SK-N-SH (cell line): Measurements from ENCODE around the gene SHMT1. TPM values are rescaled to one million over a fixed set of nuclear protein-coding genes. Genes with fewer than 3 reads are reported as not detected.
A peak's percentile ranks its signal among the peaks of the same experiment; 100 is the strongest.
"Not testable (repeated sequence)": the region's sequence is repeated elsewhere in the genome, so short reads cannot be mapped to it uniquely, and the experiment has no call there.

Experiments used
- CTCF ChIA-PET: fragments of 300-600, 350-600 bp; formaldehyde crosslinking; extraction: SDS; loops from one replicate; lab custom pipeline; 2021; lab: Yijun Ruan, JAX
- POLR2A ChIA-PET: fragments of 350-600 bp; sonication (Branson Sonifier 250); formaldehyde crosslinking; extraction: SDS; loops from one replicate; lab custom pipeline; 2020; ENCODE audit warnings: antibody characterized with exemption, inconsistent platforms; lab: Yijun Ruan, JAX
- DNase-seq: peaks from one replicate; pipeline ENCODE4 v3.0.0; 2012
- H2AFZ ChIP-seq: fragments of 200-600 bp; sonication (generic); 2 replicates; pipeline ENCODE4 v1.8.1; 2016; ENCODE audit warnings: antibody characterized with exemption, mild to moderate bottlenecking, low read depth
- H3F3A ChIP-seq: fragments of 200-600 bp; sonication (generic); replicated peaks from 2 replicates; pipeline ENCODE3; 2016; ENCODE audit warnings: antibody characterized with exemption, mild to moderate bottlenecking; ENCODE audit not compliant: insufficient read depth
- H3K27ac ChIP-seq, 2 experiments: fragments of 200-500 bp in 1 of 2; fragments of 200-600 bp in 1 of 2; sonication (Bioruptor generic) in 1 of 2; sonication (generic), shearing (Covaris generic) in 1 of 2; 2 replicates each; pipeline versions ENCODE4 v1.5.1 to v1.6.1; 2014 to 2016; ENCODE audit warnings: low read depth in 2 of 2, inconsistent platforms in 1 of 2, low read length in 1 of 2, mild to moderate bottlenecking in 1 of 2, mixed read lengths in 1 of 2
- H3K27me3 ChIP-seq: fragments of 200-600 bp; sonication (generic), shearing (Covaris generic); 2 replicates; pipeline ENCODE4 v1.6.1; 2016; ENCODE audit warnings: mixed run types; ENCODE audit not compliant: insufficient read depth
- H3K36me3 ChIP-seq, 2 experiments: fragments of 200-500 bp in 1 of 2; fragments of 200-600 bp in 1 of 2; sonication (Bioruptor generic) in 1 of 2; sonication (generic) in 1 of 2; replicated peaks in 1 of 2; 2 replicates each; pipeline versions ENCODE3 to v1.5.1; 2014 to 2016; ENCODE audit warnings: low read length in 1 of 2, mild to moderate bottlenecking in 1 of 2; ENCODE audit not compliant: insufficient read depth in 2 of 2, control insufficient read depth in 1 of 2
- H3K4me1 ChIP-seq, 2 experiments: fragments of 200-500 bp in 1 of 2; fragments of 200-600 bp in 1 of 2; sonication (Bioruptor generic) in 1 of 2; sonication (generic), shearing (Covaris generic) in 1 of 2; 2 replicates each; pipeline versions ENCODE4 v1.5.1 to v1.6.1; 2014 to 2016; ENCODE audit warnings: low read depth in 1 of 2, low read length in 1 of 2, mixed run types in 1 of 2; ENCODE audit not compliant: insufficient read depth in 2 of 2, control insufficient read depth in 1 of 2
- H3K4me2 ChIP-seq: fragments of 200-600 bp; sonication (generic), shearing (Covaris generic); 2 replicates; pipeline ENCODE4 v1.6.1; 2017; ENCODE audit warnings: mixed run types
- H3K4me3 ChIP-seq, 2 experiments: fragments of 200-500 bp in 1 of 2; fragments of 200-600 bp in 1 of 2; sonication (Bioruptor generic) in 1 of 2; sonication (generic), shearing (Covaris generic) in 1 of 2; 2 replicates each; pipeline versions ENCODE4 v1.5.1 to v1.8.1; 2014 to 2016; ENCODE audit warnings: low read depth in 2 of 2, inconsistent platforms in 1 of 2, low read length in 1 of 2, mild to moderate bottlenecking in 1 of 2, mixed read lengths in 1 of 2, moderate library complexity in 1 of 2
- H3K79me2 ChIP-seq: fragments of 200-600 bp; sonication (generic); 2 replicates; pipeline ENCODE4 v1.8.1; 2017; ENCODE audit warnings: mild to moderate bottlenecking; ENCODE audit not compliant: insufficient read depth
- H3K9ac ChIP-seq: fragments of 200-600 bp; sonication (generic); 2 replicates; pipeline ENCODE4 v1.6.1; 2017; ENCODE audit warnings: mixed run types
- H3K9me2 ChIP-seq: fragments of 200-600 bp; sonication (generic); 2 replicates; pipeline ENCODE4 v1.6.1; 2017; ENCODE audit warnings: mixed run types
- H3K9me3 ChIP-seq: fragments of 200-600 bp; sonication (generic); 2 replicates; pipeline ENCODE4 v1.6.1; 2017; ENCODE audit warnings: mixed run types, mild to moderate bottlenecking, moderate library complexity
- H4K20me1 ChIP-seq: fragments of 200-600 bp; sonication (generic); 2 replicates; pipeline ENCODE4 v1.6.1; 2017; ENCODE audit warnings: mild to moderate bottlenecking, mixed run types; ENCODE audit not compliant: insufficient read depth
- ELF1 ChIP-seq: IDR thresholded peaks from 2 replicates; pipeline ENCODE4 v1.4.0; 2012
- FOSL2 ChIP-seq: IDR thresholded peaks from 2 replicates; pipeline ENCODE4 v1.4.0; 2012; ENCODE audit warnings: low read depth, mild to moderate bottlenecking, moderate library complexity, borderline replicate concordance
- FOXM1 ChIP-seq: IDR thresholded peaks from 2 replicates; pipeline ENCODE4 v1.4.0; 2012; ENCODE audit warnings: low read depth, mild to moderate bottlenecking
- GABPA ChIP-seq: IDR thresholded peaks from 2 replicates; pipeline ENCODE4 v1.4.0; 2012; ENCODE audit warnings: low read depth, mild to moderate bottlenecking
- JUND ChIP-seq: IDR thresholded peaks from 2 replicates; pipeline ENCODE4 v1.4.0; 2012
- MAX ChIP-seq: IDR thresholded peaks from 2 replicates; pipeline ENCODE4 v1.4.0; 2012; ENCODE audit warnings: low read depth
- RXRA ChIP-seq: IDR thresholded peaks from 2 replicates; pipeline ENCODE4 v1.4.0; 2012; ENCODE audit warnings: low read depth, mild to moderate bottlenecking, borderline replicate concordance
- SIN3A ChIP-seq: IDR thresholded peaks from 2 replicates; pipeline ENCODE4 v1.6.1; 2012; ENCODE audit warnings: low read depth, mild to moderate bottlenecking, low read length, moderate library complexity, borderline replicate concordance
- TEAD4 ChIP-seq: IDR thresholded peaks from 2 replicates; pipeline ENCODE4 v1.4.0; 2012; ENCODE audit warnings: mild to moderate bottlenecking, borderline replicate concordance; ENCODE audit not compliant: insufficient read depth
- WGBS: methylation state at CpG from one replicate; pipeline ENCODE4 v1.1.6; 2017; ENCODE audit warnings: low lambda C conversion rate; 5-methylcytosine and 5-hydroxymethylcytosine counted together
- polyA plus RNA-seq, 3 experiments: library from polyadenylated mRNA; depleted of rRNA; stranded (reverse); fragments of >200 nt; gene quantifications; 2 replicates each; pipeline ENCODE4 v1.2.3, GENCODE V29; 2012
- TF ChIP-seq, protein P1 (sequence below): fragments of 150-350 bp; IDR thresholded peaks from 2 replicates; pipeline ENCODE4 v1.6.1; 2016; ENCODE audit warnings: mild to moderate bottlenecking, low read depth, low read length
- TF ChIP-seq, protein P2 (sequence below): fragments of 150-350 bp; IDR thresholded peaks from 2 replicates; pipeline ENCODE4 v1.6.1; 2017; ENCODE audit warnings: antibody characterized with exemption, low read length, low read depth, borderline replicate concordance

Gene SHMT1
- polyA plus RNA-seq, 1 of the 3 experiments (the other 2 are of a cell fraction) = 17.0 TPM

GRCh38 chr17:18363101-18364049, at the start of gene SHMT1 (continued):
- TF ChIP-seq SIN3A (no peak), RXRA (no peak), FOXM1 (no peak), GABPA (no peak), FOSL2 (no peak), ELF1 (no peak), TEAD4 (no peak), MAX (peak; percentile 84), JUND (no peak)
- TF ChIP-seq, protein P1, sequence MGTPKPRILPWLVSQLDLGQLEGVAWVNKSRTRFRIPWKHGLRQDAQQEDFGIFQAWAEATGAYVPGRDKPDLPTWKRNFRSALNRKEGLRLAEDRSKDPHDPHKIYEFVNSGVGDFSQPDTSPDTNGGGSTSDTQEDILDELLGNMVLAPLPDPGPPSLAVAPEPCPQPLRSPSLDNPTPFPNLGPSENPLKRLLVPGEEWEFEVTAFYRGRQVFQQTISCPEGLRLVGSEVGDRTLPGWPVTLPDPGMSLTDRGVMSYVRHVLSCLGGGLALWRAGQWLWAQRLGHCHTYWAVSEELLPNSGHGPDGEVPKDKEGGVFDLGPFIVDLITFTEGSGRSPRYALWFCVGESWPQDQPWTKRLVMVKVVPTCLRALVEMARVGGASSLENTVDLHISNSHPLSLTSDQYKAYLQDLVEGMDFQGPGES = no peak
- TF ChIP-seq, protein P2, sequence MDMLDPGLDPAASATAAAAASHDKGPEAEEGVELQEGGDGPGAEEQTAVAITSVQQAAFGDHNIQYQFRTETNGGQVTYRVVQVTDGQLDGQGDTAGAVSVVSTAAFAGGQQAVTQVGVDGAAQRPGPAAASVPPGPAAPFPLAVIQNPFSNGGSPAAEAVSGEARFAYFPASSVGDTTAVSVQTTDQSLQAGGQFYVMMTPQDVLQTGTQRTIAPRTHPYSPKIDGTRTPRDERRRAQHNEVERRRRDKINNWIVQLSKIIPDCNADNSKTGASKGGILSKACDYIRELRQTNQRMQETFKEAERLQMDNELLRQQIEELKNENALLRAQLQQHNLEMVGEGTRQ = no peak

- H3K4me3 ChIP-seq, H3K79me2 ChIP-seq, H3K27ac ChIP-seq, H3K4me1 ChIP-seq, H2AFZ ChIP-seq, H3K9me3 ChIP-seq, H3K36me3 ChIP-seq, H3K27me3 ChIP-seq, H3K9me2 ChIP-seq, H4K20me1 ChIP-seq, POLR2A ChIA-PET, DNase-seq, CTCF ChIA-PET, H3K4me2 ChIP-seq, H3F3A ChIP-seq: not testable (repeated sequence)
- no CpG with 5 or more reads among the region's 32 CpGs for WGBS
- peak overlapping the region; percentile 89; the same call in 1 of the 2 replicates for H3K9ac ChIP-seq
Observed at GRCh38 chr17:18412001-18412538, 48.7 kb upstream of the SHMT1 start.

GRCh38 chr17:18411377-18411864, 48.1 kb upstream of the SHMT1 start:
- DNase-seq, H3K9me2 ChIP-seq, H2AFZ ChIP-seq, H4K20me1 ChIP-seq, CTCF ChIA-PET, H3K9me3 ChIP-seq, H3F3A ChIP-seq, H3K36me3 ChIP-seq, H3K79me2 ChIP-seq, POLR2A ChIA-PET, H3K4me1 ChIP-seq, H3K27me3 ChIP-seq: not testable (repeated sequence)
- Histone ChIP-seq H3K27ac (peak overlapping the region; percentile 65 to 78), H3K4me3 (peak overlapping the region; percentile 49 to 69), H3K9ac (peak overlapping the region; percentile 89), H3K4me2 (peak overlapping the region; percentile 69)
- WGBS = under 1% methylated on average over 25 of the region's 25 CpGs

DNA sequence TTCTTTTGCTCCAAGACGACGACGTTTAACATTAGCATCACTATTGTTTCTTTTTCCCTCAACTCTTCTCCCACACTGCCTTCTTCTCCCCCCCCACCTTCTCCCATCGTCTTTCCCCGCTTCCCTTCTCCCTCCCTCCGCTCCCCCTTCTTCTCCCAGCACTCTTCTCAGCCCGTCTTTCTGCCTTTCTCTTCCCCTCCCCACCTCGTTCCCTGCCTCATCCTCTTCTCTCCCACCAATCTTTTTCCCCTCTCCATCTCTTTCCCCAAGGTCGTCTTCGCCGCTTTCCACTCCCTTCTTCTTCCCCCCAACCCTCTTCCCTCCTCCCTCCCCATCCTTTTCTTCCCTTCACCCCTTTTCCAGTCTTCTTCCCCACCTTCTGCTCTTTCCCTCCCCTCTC, 47.4 kb upstream of the SHMT1 start:
- DNase-seq, POLR2A ChIA-PET, H3K36me3 ChIP-seq, CTCF ChIA-PET, H4K20me1 ChIP-seq, H3K79me2 ChIP-seq, H3K4me1 ChIP-seq, H3K27me3 ChIP-seq, H2AFZ ChIP-seq, H3F3A ChIP-seq, H3K9me3 ChIP-seq, H3K27ac ChIP-seq, H3K9me2 ChIP-seq: not testable (repeated sequence)
- Histone ChIP-seq H3K4me2 (peak overlapping the region; percentile 69), H3K4me3 (peak overlapping the region; percentile 49 to 69; a peak in 3 of 4 replicates), H3K9ac (peak overlapping the region; percentile 89; the same call in 1 of the 2 replicates)
- WGBS = 12% methylated on average over 11 of the region's 11 CpGs

DNA sequence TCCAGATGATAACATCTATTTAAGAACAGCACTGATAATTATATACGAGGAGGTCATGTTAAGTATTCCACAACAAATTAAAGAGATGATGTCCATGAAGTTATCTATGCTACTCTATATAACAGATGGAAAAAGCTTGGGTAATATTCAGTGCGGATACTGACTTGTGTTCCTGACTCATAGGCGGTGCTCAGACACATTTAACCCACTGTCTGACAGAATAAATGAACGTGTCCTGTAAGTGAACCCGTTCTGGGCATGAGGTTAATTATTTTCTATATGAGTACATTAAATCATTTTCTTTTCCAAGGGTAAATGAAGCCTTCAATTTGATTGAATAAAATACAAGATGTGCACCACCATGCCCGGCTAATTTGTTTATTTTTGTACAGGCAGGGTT, 46.0 kb upstream of the SHMT1 start:
- CTCF ChIA-PET, POLR2A ChIA-PET, H4K20me1 ChIP-seq, H2AFZ ChIP-seq, H3K79me2 ChIP-seq, H3K4me3 ChIP-seq, H3F3A ChIP-seq, H3K4me1 ChIP-seq, DNase-seq, H3K36me3 ChIP-seq, H3K4me2 ChIP-seq, H3K27ac ChIP-seq, H3K27me3 ChIP-seq, H3K9me2 ChIP-seq, H3K9ac ChIP-seq, H3K9me3 ChIP-seq: not testable (repeated sequence)
- 68% methylated on average over 6 of the region's 6 CpGs for WGBS
